Right ventricle myocardium inferior (tissue), 1 donor: ENCODE data around the gene KPNA2. TPM values are rescaled to one million over a fixed set of nuclear protein-coding genes. Genes with fewer than 3 reads are reported as not detected.
"Not testable (repeated sequence)": the region's sequence is repeated elsewhere in the genome, so short reads cannot be mapped to it uniquely, and the experiment has no call there.

Experiments
- ATAC-seq: fragments of 200-7000 bp; cut with Tn5 transposase; one replicate; pipeline ENCODE4 v1.9.1; 2020; ENCODE audit warnings: mild to moderate bottlenecking, moderate library complexity
- DNase-seq: peaks from one replicate; pipeline ENCODE4 v3.0.0; 2021; ENCODE audit errors: missing footprints
- intact Hi-C: fragments of 100-400 bp; cut with DNase I; formaldehyde crosslinking; loops from one replicate; pipeline ENCODE4 v1.11.0; 2022
- total RNA-seq: library from RNA; stranded (reverse); fragmentation: NEBNext Ultra II Directional; extraction: Animal tissue kit (Norgen Biotek cat#: 25700); gene quantifications from one replicate; pipeline ENCODE4 v1.2.1, GENCODE V29; 2021
- donor health status: DM: no; HTN: yes; CAD: no; lungs with severe emphysema.

Gene KPNA2
- total RNA-seq, 1 donor from 2014 or later, result 20.8 TPM

DNA sequence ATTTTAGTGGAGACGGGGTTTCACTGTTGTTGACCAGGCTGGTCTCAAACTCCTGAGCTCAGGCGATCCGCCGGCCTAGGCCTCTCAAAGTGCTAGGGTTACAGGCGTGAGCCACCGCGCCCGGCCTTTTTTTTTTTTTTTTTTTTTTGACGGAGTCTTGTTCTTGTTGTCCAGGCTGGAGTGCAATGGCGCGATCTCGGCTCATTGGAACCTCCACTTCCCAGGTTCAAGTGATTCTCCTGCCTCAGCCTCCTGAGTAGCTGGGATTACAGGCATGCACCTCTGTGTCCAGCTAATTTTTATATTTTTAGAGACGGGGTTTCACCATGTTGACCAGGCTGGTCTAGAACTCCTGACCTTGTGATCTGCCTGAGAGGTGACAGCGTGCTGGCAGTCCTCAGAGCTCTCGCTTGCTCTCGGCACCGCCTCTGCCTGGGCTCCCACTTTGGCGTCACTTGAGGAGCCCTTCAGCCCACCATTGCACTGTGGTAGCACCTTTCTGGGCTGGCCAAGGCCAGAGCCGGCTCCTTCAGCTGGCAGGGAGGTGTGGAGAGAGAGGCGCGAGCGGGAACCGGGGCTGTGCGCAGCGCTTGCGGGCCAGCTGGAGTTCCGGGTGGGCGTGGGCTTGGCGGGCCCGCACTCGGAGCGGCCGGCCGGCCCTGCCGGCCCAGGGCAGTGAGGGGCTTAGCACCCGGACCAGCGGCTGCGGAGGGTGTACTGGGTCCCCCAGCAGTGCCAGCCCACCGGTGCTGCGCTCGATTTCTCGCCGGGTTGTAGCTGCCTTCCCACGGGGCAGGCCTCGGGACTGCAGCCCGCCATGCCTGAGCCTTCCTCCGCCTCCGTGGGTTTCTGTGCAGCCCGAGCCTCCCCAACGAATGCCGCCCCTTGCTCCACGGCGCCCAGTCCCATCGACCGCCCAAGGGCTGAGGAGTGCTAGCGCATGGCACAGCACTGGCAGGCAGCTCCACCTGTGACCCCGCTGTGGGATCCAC lies 16.1 kb downstream of the KPNA2 start:
- ATAC-seq, intact Hi-C loops, DNase-seq: not testable (repeated sequence)

DNA sequence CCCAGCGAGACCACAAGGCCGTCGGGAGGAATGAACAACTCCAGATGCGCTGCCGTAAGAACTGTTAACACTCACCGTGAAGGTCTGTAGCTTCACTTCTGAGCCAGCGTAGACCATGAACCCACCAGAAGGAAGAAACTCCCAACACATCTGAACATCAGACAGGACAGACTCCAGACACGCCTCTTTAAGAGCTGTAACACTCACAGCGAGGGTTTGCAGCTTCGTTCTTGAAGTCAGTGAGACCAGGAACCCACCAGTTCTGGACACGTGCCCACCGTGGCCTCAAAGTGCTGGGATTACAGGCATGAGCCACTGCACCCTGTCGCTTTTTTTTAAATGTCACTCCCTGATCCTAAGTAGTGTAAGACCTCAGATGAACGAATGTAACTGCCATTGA lies 17.3 kb downstream of the KPNA2 start:
- DNase-seq, result no peak
- ATAC-seq, result no peak
- intact Hi-C loops, result no loop called here

DNA sequence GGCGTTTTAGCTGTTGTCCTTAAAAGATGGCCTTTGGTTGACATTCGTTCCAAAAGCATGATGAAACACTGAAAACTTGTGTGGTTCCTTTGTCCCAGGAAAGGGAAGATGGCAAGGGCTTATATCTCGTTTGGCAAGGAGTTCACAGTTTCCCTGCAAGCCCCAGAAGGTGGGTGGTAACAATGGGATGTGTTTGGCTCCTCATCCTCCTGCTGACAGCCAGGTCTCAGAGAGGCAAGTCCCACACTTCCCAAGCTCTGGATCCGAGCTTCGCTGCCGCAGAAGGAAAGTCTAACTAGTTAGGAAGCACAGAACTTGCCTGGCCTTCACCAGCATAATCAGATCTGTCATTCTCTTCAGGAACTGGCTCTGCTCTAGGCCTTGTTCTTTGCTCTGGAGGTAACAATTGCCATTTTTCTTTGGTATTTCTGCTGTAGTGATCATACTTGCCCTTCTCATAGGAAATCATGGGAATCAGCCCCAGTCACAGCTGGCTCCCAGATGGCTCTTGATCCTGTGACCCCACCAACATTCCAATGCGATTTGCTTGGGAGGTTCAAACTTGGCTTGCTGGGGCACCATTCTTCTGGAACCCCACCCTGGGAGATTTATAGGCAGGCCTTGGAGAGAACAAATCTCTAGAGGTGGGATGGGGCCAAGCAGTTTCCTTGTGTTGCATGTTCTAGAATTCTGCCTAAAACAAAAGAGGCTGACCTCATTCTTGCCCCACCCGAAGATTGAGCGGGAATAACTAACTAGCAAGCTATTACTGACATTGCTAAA lies 17.9 kb downstream of the KPNA2 start:
- peak; percentile 84 for ATAC-seq
- intact Hi-C loops, result no loop called here
- DNase-seq, result no peak

DNA sequence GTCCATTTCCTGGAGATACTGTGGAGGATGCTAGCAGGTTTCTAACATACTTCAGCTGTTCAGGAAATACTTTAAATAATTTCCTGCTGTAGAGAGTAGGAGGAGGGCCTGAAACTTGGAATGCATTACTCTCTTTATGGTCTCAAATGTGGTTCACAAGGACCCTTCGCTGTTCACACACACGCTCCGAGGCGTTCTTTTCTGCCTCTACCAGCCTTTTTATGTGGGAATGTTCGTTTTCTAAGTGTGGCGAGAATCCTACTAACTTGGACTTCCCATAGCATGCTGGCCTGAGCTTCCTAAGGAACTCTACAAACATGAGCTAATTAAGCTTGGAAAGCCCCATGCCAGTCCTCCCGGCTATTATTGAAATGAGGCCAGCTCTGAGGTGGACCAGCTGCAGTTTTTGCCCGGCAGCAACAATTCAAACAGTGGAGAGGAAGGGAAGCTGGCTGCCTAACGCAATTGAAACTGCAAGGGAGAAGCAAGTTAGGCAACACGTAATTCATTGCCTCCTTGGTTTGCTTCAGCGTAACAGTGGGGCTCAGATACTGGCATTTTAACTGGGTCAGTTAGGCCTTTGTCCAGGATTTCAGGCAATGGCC lies 18.9 kb downstream of the KPNA2 start:
- ATAC-seq (peak; percentile 27), DNase-seq (no peak)
- intact Hi-C loops, result no loop called here

DNA sequence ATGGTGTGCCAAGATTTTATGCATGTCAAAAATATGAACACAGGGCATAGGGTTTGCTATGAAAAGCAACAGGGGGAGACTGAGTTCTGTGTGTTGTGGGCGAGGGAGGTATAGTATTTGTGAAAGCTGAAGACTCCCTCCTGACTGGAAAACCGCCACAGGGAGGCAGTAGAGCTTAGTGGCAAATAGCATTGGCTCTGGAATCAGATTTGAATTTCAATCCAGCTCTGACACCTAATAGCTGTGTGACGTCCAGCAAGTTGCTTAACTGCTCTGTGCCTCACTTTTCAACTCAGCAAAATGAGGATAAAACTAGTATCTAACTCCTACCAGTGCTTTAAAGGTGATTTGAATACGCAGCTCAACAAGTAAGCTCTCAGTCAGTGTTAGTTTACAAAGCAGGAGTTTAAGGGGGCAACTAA lies 22.0 kb downstream of the KPNA2 start:
- DNase-seq (no peak), ATAC-seq (no peak)
- intact Hi-C loops, result no loop called here

DNA sequence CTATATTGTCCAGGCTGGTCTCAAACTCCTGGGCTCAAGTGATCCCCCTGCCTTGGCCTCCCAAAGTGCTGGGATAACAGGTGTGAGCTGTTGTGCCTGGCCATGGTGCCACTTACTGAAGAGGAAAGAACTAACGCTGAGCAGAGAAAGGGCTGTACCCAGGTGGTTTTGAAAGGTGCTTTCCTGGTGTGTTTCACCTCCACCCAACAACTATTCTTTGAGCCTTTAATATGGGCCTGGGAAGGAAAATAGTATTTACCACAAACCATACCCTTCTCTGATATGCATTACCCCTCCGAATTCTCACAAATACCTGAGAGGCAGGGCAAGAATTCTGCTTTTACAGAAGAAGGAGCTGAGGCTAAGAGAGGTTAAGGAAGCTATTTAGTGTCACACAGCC lies 24.8 kb downstream of the KPNA2 start:
- intact Hi-C loops, result no loop called here
- no peak for ATAC-seq
- no peak for DNase-seq

DNA sequence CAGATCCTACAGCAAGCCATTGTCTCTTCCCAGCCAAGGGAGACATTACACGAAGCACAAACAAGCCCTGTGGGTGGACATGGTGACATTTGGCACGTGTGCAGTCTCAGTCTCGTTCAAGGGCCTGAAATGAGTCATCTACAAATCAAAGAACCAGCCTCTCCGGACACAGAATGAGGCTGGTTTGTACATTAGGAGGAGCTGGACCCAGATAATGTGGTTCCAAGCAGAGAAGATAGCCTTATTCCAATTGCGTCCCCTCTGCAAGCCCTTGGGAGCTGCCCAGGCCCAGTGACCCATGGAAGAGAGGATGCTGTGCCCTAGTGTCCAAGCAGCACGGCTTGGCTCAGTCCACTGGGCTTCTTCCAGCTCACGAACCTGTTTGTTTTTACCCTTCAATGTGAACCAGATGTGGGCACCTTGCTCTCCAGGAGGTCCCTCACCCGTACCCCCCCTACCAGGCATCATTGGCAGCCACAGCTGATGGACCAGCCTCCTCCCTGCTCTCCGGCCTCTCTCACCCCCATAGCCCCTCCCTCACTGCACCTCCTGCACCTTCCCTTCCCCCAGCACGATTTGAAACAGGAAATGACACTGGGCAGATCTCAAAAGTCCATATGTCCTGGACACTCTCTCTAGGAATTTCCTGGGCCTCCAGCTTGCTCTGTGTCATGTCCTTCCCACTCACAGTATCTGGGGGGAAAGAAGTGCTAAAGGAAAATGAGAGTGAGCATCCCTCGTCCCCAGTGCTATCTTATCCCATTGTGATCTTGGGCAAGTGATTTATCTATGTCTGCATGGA lies 26.2 kb downstream of the KPNA2 start:
- intact Hi-C loops, result no loop called here
- no peak for DNase-seq
- ATAC-seq, result peak; percentile 32

DNA sequence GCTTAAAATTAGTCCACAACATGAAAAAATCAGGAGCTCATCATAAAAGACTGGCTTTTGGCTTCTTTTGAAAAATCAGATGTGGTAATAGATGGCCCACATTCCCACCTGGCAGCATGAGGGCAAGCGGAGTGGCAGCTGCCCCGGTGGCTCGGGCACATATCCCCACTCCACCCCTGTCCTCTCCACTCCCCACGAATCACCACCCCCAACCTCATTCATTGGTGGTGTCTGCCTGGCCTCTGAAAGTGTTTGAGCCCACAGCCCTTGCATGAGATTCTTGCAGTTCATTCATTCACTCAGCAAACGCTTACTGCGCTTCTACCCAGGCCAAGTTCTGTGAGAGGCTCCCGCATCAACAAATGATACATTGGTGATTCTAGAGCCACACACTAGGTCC lies 29.8 kb downstream of the KPNA2 start:
- ATAC-seq, intact Hi-C loops: not testable (repeated sequence)

DNA sequence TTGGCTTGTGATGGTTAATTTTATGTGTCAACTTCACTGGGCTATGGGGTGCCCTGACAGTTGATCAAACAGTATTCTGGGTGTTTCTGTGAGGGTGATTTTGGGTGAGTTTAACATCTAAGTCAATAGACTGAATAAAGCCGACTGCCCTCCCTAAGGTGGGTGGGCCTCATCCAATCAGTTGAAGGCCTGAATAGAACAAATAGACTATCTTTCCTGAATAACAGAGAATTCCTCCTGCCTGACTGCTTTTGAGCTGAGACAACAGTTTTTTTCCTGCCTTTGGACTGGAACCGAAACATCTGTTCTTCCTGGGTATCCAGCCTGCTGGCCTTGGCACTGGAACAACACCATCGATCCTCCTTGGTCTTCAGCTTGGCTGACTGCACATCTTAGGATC lies 33.0 kb downstream of the KPNA2 start:
- ATAC-seq, DNase-seq, intact Hi-C loops: not testable (repeated sequence)

More for the DNA sequence above, 29.8 kb downstream of the KPNA2 start:
- DNase-seq, result not testable (repeated sequence)

DNA sequence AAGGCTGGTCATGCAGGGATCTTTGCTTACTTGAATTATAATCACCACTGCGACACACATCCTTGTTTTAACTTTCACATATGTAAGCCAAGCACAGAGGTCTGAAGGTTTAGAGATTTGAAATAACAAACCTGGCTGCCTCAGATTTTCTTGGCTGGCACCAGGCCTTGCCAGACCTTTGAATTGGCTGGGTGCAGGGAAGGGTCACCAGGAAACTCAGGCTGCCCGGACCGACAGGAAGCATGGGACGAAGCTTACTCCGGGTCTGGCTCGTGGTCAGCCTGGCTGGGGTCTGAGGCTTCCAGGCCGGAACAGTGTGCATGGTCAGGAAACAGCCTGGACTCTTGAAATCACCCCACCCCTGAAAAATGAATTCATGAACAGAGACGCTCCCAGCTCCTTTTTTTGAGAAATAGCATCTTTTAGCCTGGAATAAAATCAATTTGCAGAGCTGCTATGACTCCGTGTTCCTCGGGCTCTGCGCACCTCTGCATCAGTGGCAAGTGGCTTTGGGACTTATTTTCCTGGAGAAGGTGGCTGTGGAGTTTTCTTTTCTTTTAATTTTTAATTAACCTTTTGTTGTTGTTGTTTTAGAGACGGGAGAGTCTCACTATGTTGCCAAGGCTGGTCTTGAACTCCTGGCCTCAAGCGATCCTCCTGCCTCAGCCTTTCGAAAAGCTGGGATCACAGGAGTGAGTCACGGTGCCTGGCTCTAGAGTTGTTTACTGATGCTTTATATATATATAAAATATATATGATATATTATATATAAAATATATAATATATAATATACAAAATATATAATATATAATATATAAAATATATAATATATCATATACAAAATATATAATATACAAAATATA lies 35.3 kb downstream of the KPNA2 start:
- ATAC-seq, result peak; percentile 65
- intact Hi-C loops, result not testable (repeated sequence)
- DNase-seq, result peak; percentile 71

DNA sequence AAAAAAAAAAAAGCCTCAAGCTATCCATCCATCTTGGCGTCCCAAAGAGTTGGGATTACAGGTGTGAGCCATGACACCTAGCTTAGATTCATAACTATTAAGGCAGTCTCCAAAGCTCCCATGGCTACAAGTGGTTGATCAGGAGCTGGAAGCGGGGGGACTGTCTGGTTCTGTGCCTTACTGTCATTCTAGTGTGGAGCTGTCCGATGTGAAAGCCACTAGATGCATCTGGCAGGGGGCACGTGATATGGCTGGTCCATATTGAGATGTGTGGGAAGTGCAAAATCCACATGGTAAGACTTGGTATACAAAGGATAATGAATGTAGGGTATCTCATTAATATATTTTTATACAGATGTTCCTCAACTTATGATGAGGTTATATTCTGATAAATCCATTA lies 38.7 kb downstream of the KPNA2 start:
- intact Hi-C loops, result no loop called here
- DNase-seq, result no peak
- ATAC-seq, result no peak

DNA sequence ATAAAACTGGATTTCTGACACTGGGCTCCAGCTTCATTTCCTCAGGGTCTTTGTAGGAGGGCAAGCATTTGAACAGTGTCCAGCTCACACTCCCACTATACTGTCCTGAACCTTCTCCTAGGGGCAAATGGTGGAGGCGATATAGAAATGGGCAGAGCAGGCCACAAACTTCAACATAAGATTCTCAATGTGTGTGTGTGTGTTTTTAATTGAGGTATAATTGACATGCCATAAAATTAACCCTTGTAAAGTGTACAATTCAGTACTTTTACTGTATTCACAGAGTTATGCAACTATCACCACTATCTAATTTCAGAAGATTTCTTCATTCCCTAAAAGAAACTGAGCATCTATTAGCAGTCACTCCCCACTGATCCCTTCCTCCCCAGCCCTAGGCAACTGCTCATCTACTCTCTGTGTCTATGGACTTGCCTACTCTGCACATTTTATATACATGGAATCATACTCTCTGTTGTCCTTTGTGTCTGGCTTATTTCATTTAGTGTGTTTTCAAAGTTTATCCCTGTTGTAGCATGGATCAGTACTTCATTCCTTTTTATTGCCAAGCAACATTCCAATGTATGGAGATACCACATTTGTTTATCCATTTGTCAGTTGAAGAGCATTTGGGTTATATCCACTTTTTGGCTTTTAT lies 40.5 kb downstream of the KPNA2 start:
- DNase-seq, ATAC-seq, intact Hi-C loops: not testable (repeated sequence)

DNA sequence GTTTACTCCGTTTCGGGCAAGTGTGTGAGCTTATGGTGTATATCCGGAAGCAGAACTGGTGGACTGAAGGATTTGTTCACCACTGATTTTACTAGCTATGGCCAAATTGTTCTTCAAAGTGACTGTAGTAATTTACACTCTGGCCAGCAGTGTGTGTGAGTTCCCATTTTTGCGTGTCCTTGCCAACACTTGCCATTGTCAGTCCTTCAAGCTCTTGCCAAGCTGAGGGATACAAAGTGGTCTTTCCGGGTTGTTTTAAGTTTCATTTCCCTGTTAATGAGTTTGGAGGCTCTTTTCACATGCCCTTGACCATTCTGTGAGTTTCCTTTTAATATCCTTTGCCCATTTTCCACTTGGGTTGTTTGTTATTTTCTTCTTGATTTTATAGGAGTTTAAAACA lies 42.0 kb downstream of the KPNA2 start:
- intact Hi-C loops, ATAC-seq, DNase-seq: not testable (repeated sequence)

DNA sequence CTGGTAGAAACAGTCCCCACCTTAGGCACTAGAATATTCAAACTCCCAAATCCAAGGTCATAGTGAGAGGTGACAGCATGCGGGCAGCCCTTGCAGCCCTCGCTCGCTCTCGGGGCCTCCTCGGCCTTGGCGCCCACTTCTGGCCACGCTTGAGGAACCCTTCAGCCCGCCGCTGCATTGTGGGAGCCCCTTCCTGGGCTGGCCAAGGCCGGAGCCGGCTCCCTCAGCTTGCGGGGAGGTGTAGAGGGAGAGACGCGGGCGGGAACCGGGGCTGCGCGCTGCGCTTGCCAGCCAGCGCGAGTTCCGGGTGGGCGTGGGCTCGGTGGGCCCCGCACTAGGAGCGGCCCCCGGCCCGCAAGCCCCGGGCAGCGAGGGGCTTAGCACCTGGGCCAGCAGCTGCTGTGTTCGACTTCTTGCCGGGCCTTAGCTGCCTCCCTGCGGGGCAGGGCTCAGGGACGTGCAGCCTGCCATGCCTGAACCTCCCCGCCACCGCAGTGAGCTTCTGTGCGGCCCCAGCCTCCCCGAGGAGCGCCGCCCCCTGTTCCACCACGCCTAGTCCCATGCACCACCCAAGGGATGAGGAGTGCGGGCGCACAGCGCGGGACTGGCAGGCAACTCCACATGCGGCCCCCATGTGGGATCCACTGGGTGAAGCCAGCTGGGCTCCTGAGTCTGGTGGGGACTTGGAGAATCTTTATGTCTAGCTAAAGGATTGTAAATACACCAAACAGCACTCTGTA lies 45.0 kb downstream of the KPNA2 start:
- intact Hi-C loops, result no loop called here
- DNase-seq (peak; percentile 67), ATAC-seq (no peak)

DNA sequence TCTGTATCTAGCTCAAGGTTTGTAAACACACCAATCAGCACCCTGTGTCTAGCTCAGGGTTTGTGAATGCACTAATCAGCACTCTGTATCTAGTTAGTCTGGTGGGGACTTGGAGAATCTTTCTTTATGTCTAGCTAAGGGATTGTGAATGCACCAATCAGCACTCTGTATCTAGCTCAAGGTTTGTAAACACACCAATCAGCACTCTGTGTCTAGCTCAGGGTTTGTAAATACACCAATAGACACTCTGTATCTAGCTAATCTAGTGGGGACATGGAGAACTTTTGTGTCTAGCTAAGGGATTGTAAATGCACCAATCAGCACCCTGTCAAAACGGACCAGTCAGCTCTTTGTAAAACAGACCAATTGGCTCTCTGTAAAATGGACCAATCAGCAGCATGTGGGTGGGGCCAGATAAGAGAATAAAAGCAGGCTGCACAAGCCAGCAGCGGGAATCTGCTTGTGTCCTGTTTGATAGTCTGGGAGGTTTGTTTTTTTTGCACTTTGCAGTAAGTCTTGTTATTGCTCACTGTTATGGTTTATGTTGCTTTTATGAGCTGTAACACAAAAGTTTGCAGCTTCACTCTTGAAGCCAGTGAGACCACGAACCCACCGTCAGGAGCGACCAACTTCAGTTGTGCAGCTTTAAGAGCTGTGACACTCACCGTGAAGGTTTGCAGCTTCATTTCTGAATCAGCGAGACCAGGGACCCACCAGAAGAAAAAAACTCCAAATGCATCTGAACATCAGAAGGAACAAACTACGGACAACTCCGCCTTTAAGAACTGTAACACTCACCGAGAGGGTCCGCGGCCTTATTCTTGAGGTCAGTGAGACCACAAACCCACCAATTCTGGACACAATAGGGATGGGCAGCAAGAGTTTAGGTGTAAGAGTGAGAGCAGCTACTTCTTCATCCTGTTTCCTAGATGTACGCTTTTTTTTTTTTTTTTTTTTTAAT lies 46.0 kb downstream of the KPNA2 start:
- DNase-seq, ATAC-seq, intact Hi-C loops: not testable (repeated sequence)
